B cell (primary cell): ENCODE results near the gene PFKM. TPM values are rescaled to one million over a fixed set of nuclear protein-coding genes. Genes with fewer than 3 reads are reported as not detected.

ENCODE experiments used
- ATAC-seq: fragments of 200-7000 bp; cut with Tn5 transposase; one replicate; pipeline ENCODE4 v1.10.0; 2021; ENCODE audit warnings: low read depth, mild to moderate bottlenecking, moderate number of reproducible peaks, moderate library complexity
- CTCF ChIA-PET: fragments of 350-600 bp; sonication (Branson Sonifier 250); formaldehyde crosslinking; loops from one replicate; lab custom pipeline; 2021; ENCODE audit warnings: antibody characterized with exemption, inconsistent platforms; lab: Charles Lee
- POLR2A ChIA-PET: fragments of 350-600 bp; sonication (Branson Sonifier 250); formaldehyde crosslinking; loops from one replicate; lab custom pipeline; 2021; ENCODE audit warnings: antibody characterized with exemption; lab: Charles Lee
- DNase-seq: peaks from one replicate; pipeline ENCODE4 v3.0.0; 2013
- H2AFZ ChIP-seq: 2 replicates; pipeline ENCODE4 v1.6.1; 2012; ENCODE audit warnings: mild to moderate bottlenecking, low read depth, low read length; ENCODE audit not compliant: insufficient read depth, poor library complexity, severe bottlenecking
- H3K27ac ChIP-seq, 2 donors: 1 replicate in 1 of 2; 2 replicates in 1 of 2; pipeline ENCODE4 v1.5.1; 2012 to 2013; ENCODE audit warnings: low read length in 2 of 2, mild to moderate bottlenecking in 2 of 2, moderate library complexity in 1 of 2
- H3K27me3 ChIP-seq, 4 experiments: fragments of 200-600 bp in 1 of 4; sonication (generic) in 1 of 4; replicated peaks in 1 of 4; 1 replicate in 2 of 4; 2 replicates in 2 of 4; pipeline versions ENCODE4 v1.6.1 to v1.7.0; 2013 to 2016; ENCODE audit warnings: low read length in 3 of 4, mild to moderate bottlenecking in 2 of 4, mixed read lengths in 1 of 4, moderate library complexity in 1 of 4; ENCODE audit not compliant: insufficient read depth in 4 of 4, control insufficient read depth in 3 of 4; ENCODE audit errors: control extremely low read depth in 1 of 4
- H3K36me3 ChIP-seq, 2 experiments: replicated peaks in 1 of 2; 1 replicate in 1 of 2; 2 replicates in 1 of 2; pipeline versions ENCODE4 v1.6.1 to v1.7.1; 2013; ENCODE audit warnings: low read length in 1 of 2; ENCODE audit not compliant: insufficient read depth in 2 of 2, control insufficient read depth in 1 of 2; ENCODE audit errors: control extremely low read depth in 1 of 2, extremely low read depth in 1 of 2
- H3K4me1 ChIP-seq, 2 donors: fragments of 200-600 bp in 1 of 2; sonication (generic) in 1 of 2; 1 replicate in 1 of 2; 2 replicates in 1 of 2; pipeline versions ENCODE4 v1.5.1 to v1.6.1; 2013 to 2017; ENCODE audit warnings: low read length in 2 of 2; ENCODE audit not compliant: control insufficient read depth in 2 of 2, insufficient read depth in 2 of 2
- H3K4me2 ChIP-seq: replicated peaks from 2 replicates; pipeline ENCODE3; 2012; ENCODE audit warnings: mild to moderate bottlenecking, low read depth, low read length; ENCODE audit not compliant: poor library complexity, severe bottlenecking
- H3K4me3 ChIP-seq, 5 experiments: fragments of 200-600 bp in 1 of 5; sonication (generic) in 1 of 5; 1 replicate in 3 of 5; 2 replicates in 2 of 5; pipeline versions ENCODE4 v1.5.1 to v1.7.0; 2011 to 2016; ENCODE audit warnings: low read length in 4 of 5, mild to moderate bottlenecking in 4 of 5, low read depth in 2 of 5, control low read depth in 1 of 5, moderate library complexity in 1 of 5; ENCODE audit not compliant: insufficient read depth in 1 of 5; ENCODE audit errors: control extremely low read depth in 1 of 5, extremely low read depth in 1 of 5
- H3K79me2 ChIP-seq: fragments of 200-600 bp; sonication (generic); one replicate; pipeline ENCODE4 v1.6.0; 2016; ENCODE audit warnings: low read length; ENCODE audit not compliant: control insufficient read depth, insufficient read depth
- H3K9ac ChIP-seq: fragments of 200-600 bp; sonication (generic); 2 replicates; pipeline ENCODE4 v1.6.1; 2017; ENCODE audit warnings: mild to moderate bottlenecking, low read length, moderate library complexity
- H3K9me3 ChIP-seq, 3 donors: one replicate each; pipeline versions ENCODE4 v1.6.1 to v1.7.1; 2013; ENCODE audit warnings: low read length in 2 of 3; ENCODE audit not compliant: control insufficient read depth in 2 of 3, insufficient read depth in 1 of 3; ENCODE audit errors: control extremely low read depth in 1 of 3
- H4K20me1 ChIP-seq: 2 replicates; pipeline ENCODE4 v1.6.0; 2012; ENCODE audit warnings: mild to moderate bottlenecking, low read length; ENCODE audit not compliant: insufficient read depth, control insufficient read depth, poor library complexity, severe bottlenecking
- H3K27ac Mint-ChIP-seq: one replicate; pipeline ENCODE4 v1.8.0; 2021; ENCODE audit warnings: mixed read lengths
- H3K27me3 Mint-ChIP-seq: one replicate; pipeline ENCODE4 v1.8.0; 2021; ENCODE audit warnings: mixed read lengths
- H3K4me1 Mint-ChIP-seq: one replicate; pipeline ENCODE4 v1.8.0; 2021; ENCODE audit warnings: mixed read lengths
- H3K4me3 Mint-ChIP-seq: one replicate; pipeline ENCODE4 v1.8.0; 2021; ENCODE audit warnings: mixed read lengths
- H3K9me3 Mint-ChIP-seq: one replicate; pipeline ENCODE4 v1.8.0; 2022; ENCODE audit warnings: mixed read lengths; ENCODE audit not compliant: insufficient read depth
- EZH2 ChIP-seq: IDR thresholded peaks from 2 replicates; pipeline ENCODE4 v1.6.1; 2012; ENCODE audit warnings: borderline replicate concordance, low read depth, mild to moderate bottlenecking, moderate library complexity, low read length; ENCODE audit not compliant: insufficient read depth, poor library complexity, severe bottlenecking
- WGBS: methylation state at CpG from one replicate; pipeline ENCODE4 v1.1.5; 2013; ENCODE audit warnings: missing lambda C conversion rate; ENCODE audit not compliant: insufficient coverage; 5-methylcytosine and 5-hydroxymethylcytosine counted together
- intact Hi-C: fragments of 100-400 bp; cut with micrococcal nuclease; formaldehyde crosslinking; loops from one replicate; pipeline ENCODE4 v1.10.0; 2022
- polyA plus RNA-seq: library from polyadenylated mRNA; depleted of rRNA; stranded (reverse); fragments of >200 nt; gene quantifications from 2 replicates; pipeline ENCODE4 v1.2.3, GENCODE V29; 2012
- small RNA-seq: library from RNA; depleted of rRNA; stranded (forward); fragments of <200 nt; gene quantifications from one replicate; pipeline ENCODE3, GENCODE V24; 2012; ENCODE audit warnings: low replicate concordance, low read depth; ENCODE audit not compliant: insufficient read length
- total RNA-seq, 2 donors: library from RNA; stranded (reverse); fragments of 120-200 nt in 1 of 2; gene quantifications; 1 replicate in 1 of 2; 2 replicates in 1 of 2; pipeline versions ENCODE4 v1.2.3 to v1.2.4, GENCODE V29; 2013 to 2022
- TF ChIP-seq, protein P1 (sequence below): fragments of 200-600 bp; IDR thresholded peaks from one replicate; pipeline ENCODE4 v1.8.0; 2022; ENCODE audit warnings: antibody characterized with exemption, mild to moderate bottlenecking

Gene PFKM
- total and polyA plus RNA-seq, 2 donors (not counting 1 experiment from before 2014, with no cell fraction given), result 20.3 to 43.0 TPM

DNA sequence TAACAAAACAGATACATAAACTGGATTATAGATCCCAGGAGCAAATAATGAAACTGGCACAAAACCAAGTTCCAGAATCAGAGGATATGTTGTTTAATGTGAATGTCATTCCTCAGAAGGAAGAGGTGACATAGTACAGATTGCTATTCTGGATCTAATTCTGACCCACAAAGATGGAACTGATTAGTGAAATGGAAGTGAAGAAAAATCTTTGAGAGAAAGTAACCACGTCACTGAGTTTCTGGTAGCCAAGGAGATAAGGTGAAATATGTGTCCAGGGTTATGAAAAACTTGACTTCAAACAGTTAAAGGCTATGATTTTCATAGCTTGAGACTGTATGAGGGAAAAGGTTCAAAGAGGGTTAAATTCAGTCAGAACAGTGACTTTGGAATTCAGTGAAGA lies 75.6 kb downstream of the PFKM start:
- no peak overlapping the region for H3K4me3 ChIP-seq
- no peak overlapping the region for H3K9ac ChIP-seq
- Mint-ChIP-seq H3K27me3 (peaks cover 28% of the 10 kb centered on the region), H3K9me3 (no peaks in the 10 kb centered on the region), H3K27ac (no peak overlapping the region), H3K4me3 (no peak overlapping the region), H3K4me1 (peaks cover 18% of the 10 kb centered on the region)
- no peak overlapping the region for H3K27ac ChIP-seq
- CTCF ChIA-PET, result interaction anchor here (1.2 kb wide), 1 partner anchor 12 kb away, joined by 4 read pairs; the partner anchor contains the start of gene CCDC184
- H3K9me3 ChIP-seq, result no peaks in the 10 kb centered on the region
- H3K27me3 ChIP-seq, result peaks cover 0 to 16% (median 0%) of the 10 kb centered on the region in 4 experiments
- no peak for DNase-seq
- no peak overlapping the region for H3K4me2 ChIP-seq
- peaks cover 9% of the 10 kb centered on the region for H3K79me2 ChIP-seq
- no peaks in the 10 kb centered on the region for H3K36me3 ChIP-seq
- ATAC-seq, result no peak
- H4K20me1 ChIP-seq, result no peaks in the 10 kb centered on the region
- peaks cover 16 to 18% of the 10 kb centered on the region in 2 donors for H3K4me1 ChIP-seq
- no peak overlapping the region for H2AFZ ChIP-seq
- no peak for TF ChIP-seq EZH2
- TF ChIP-seq, protein P1, sequence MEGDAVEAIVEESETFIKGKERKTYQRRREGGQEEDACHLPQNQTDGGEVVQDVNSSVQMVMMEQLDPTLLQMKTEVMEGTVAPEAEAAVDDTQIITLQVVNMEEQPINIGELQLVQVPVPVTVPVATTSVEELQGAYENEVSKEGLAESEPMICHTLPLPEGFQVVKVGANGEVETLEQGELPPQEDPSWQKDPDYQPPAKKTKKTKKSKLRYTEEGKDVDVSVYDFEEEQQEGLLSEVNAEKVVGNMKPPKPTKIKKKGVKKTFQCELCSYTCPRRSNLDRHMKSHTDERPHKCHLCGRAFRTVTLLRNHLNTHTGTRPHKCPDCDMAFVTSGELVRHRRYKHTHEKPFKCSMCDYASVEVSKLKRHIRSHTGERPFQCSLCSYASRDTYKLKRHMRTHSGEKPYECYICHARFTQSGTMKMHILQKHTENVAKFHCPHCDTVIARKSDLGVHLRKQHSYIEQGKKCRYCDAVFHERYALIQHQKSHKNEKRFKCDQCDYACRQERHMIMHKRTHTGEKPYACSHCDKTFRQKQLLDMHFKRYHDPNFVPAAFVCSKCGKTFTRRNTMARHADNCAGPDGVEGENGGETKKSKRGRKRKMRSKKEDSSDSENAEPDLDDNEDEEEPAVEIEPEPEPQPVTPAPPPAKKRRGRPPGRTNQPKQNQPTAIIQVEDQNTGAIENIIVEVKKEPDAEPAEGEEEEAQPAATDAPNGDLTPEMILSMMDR, result no peak
- POLR2A ChIA-PET, result no interaction called here
- WGBS, result 93% methylated on average over 1 of the region's 1 CpG
- intact Hi-C loops, result no loop called here

Small RNA genes lying within 50 kb of the gene (small RNA-seq; reads per million reads assigned to genes)
- gene MIR6505 (not detected), gene RNU6-1203P (not detected)

Other genes starting within 250 kb of the PFKM start
- gene VDR, start 214.4 kb upstream of the PFKM start, total RNA-seq, result 0.37 and 0.53 TPM in 2 replicates
- 0.42 and 0.75 TPM in 2 replicates for gene VDR, start 214.4 kb upstream of the PFKM start, polyA plus RNA-seq
- 32.9 and 37.5 TPM in 2 replicates for gene TMEM106C, start 155.8 kb upstream of the PFKM start, total RNA-seq
- 32.2 and 44.2 TPM in 2 replicates for gene TMEM106C, start 155.8 kb upstream of the PFKM start, polyA plus RNA-seq
- not detected in 2 replicates for gene COL2A1, start 114.9 kb upstream of the PFKM start, total RNA-seq
- gene COL2A1, start 114.9 kb upstream of the PFKM start, polyA plus RNA-seq, result not detected in 2 replicates
- 43.8 and 44.8 TPM in 2 replicates for gene SENP1, start 13.3 kb upstream of the PFKM start, total RNA-seq
- gene SENP1, start 13.3 kb upstream of the PFKM start, polyA plus RNA-seq, result 7.3 and 8.9 TPM in 2 replicates
- 53.2 and 54.8 TPM in 2 replicates for gene ASB8, start 38.2 kb downstream of the PFKM start, total RNA-seq
- gene ASB8, start 38.2 kb downstream of the PFKM start, polyA plus RNA-seq, result 22.7 and 26.0 TPM in 2 replicates
- gene CCDC184, start 64.3 kb downstream of the PFKM start, total RNA-seq, result 0.54 and 0.66 TPM in 2 replicates
- 1.4 and 1.6 TPM in 2 replicates for gene CCDC184, start 64.3 kb downstream of the PFKM start, polyA plus RNA-seq
- not detected in 2 replicates for gene OR10AD1, start 83.9 kb downstream of the PFKM start, total RNA-seq
- gene OR10AD1, start 83.9 kb downstream of the PFKM start, polyA plus RNA-seq, result not detected in 2 replicates
- 29.7 and 34.2 TPM in 2 replicates for gene ZNF641, start 231.6 kb downstream of the PFKM start, total RNA-seq
- 7.6 and 10.3 TPM in 2 replicates for gene ZNF641, start 231.6 kb downstream of the PFKM start, polyA plus RNA-seq